ENCODE measurements around the gene PTPRR.
A peak's percentile ranks its signal among the peaks of the same experiment; 100 is the strongest.

PTPRR gene, protein sequence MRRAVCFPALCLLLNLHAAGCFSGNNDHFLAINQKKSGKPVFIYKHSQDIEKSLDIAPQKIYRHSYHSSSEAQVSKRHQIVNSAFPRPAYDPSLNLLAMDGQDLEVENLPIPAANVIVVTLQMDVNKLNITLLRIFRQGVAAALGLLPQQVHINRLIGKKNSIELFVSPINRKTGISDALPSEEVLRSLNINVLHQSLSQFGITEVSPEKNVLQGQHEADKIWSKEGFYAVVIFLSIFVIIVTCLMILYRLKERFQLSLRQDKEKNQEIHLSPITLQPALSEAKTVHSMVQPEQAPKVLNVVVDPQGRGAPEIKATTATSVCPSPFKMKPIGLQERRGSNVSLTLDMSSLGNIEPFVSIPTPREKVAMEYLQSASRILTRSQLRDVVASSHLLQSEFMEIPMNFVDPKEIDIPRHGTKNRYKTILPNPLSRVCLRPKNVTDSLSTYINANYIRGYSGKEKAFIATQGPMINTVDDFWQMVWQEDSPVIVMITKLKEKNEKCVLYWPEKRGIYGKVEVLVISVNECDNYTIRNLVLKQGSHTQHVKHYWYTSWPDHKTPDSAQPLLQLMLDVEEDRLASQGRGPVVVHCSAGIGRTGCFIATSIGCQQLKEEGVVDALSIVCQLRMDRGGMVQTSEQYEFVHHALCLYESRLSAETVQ

GRCh38 chr12:70920251-70920851 is at the start of gene PTPRR:
TSS of gene PTPRR (minus strand) at chr12:70920738. CDS start at chr12:70920390, 348 bp downstream.
- peak within 1 kb of the TSS; percentile 45 for H3K4me3 ChIP-seq (ENCODE audit: low read depth, low read length)

DNA sequence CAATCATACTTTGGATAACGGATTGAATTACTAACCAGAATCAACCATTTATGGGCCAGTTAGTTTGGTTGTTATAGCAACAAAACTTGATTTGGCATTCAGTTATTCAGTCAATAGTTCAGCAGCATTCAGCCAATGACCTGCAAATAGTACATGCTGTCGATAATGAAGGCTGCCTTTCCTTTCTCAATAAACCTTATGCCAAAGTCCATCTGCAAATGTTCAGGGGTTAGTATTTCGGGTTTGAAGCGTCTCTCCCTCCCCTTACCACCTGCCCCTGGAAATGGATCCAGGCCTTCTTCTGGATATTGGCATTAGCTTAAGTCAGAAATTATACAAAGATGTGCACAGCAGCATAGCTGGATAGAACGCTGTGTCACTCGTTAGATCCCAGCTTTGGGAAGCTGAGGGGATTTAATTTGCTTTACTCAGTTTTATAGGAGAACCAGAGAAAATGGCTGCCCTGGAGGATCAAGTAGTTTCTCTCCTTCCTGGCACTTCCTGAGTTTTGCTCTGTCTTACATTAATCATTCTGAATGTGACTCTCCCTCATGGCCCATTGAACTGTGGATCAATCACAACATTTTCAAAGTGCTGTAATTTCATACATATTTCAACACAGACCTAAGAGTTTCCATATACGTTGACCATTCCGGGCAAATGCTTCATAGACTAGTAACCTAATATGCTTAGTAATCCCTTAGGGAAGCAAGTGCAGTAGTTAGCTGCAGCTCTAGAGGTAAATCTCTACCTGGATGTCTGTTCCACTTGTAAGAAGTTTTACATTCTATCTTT is 46.7 kb upstream of the PTPRR start:
- Histone ChIP-seq H3K9ac (ENCODE audit: low read depth, low read length) (no peak overlapping the region), H3K27ac (ENCODE audit: low read depth, low read length) (no peak overlapping the region), H3K36me3 (ENCODE audit: control insufficient read depth, insufficient read depth, low read length) (no peaks in the 10 kb centered on the region), H3K27me3 (ENCODE audit: control insufficient read depth, insufficient read depth, low read length) (no peaks in the 10 kb centered on the region), H3K9me3 (ENCODE audit: control insufficient read depth, insufficient read depth, low read length) (no peaks in the 10 kb centered on the region), H3K4me3 (ENCODE audit: low read depth, low read length) (no peak overlapping the region), H3K4me1 (ENCODE audit: control insufficient read depth, insufficient read depth, low read length) (no peaks in the 10 kb centered on the region)

More at GRCh38 chr12:70920251-70920851, at the start of gene PTPRR:
- Histone ChIP-seq H3K27me3 (ENCODE audit: control insufficient read depth, insufficient read depth, low read length) (peaks cover 26% of the 10 kb centered on the region), H3K9me3 (ENCODE audit: control insufficient read depth, insufficient read depth, low read length) (no peaks in the 10 kb centered on the region), H3K4me1 (ENCODE audit: control insufficient read depth, insufficient read depth, low read length) (peaks cover 3% of the 10 kb centered on the region; the same call in 1 of the 2 replicates), H3K36me3 (ENCODE audit: control insufficient read depth, insufficient read depth, low read length) (no peaks in the 10 kb centered on the region), H3K9ac (ENCODE audit: low read depth, low read length) (no peak within 1 kb of the TSS), H3K27ac (ENCODE audit: low read depth, low read length) (no peak within 1 kb of the TSS)

DNA sequence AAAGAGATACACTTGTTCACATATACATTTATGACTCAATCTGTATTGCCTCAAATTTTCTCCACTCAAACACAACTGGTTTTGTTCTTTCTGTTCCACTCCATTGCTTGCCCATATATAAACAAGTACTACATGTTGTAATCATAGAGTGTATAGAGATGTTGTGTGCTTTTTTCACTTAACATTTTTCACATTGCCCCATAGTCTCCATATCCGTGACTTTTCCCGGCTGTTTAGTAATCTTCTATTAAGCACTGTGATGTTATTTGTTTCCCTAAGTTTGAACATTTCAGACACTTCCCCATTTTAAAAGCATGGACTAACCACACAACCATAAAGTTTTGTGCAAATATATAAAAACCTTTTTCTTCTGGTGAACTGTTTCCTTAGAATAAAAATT is 45.5 kb upstream of the PTPRR start:
- Histone ChIP-seq H3K4me1 (ENCODE audit: control insufficient read depth, insufficient read depth, low read length) (no peaks in the 10 kb centered on the region), H3K9me3 (ENCODE audit: control insufficient read depth, insufficient read depth, low read length) (no peaks in the 10 kb centered on the region), H3K36me3 (ENCODE audit: control insufficient read depth, insufficient read depth, low read length) (no peaks in the 10 kb centered on the region), H3K27me3 (ENCODE audit: control insufficient read depth, insufficient read depth, low read length) (no peaks in the 10 kb centered on the region), H3K4me3 (ENCODE audit: low read depth, low read length) (no peak overlapping the region), H3K27ac (ENCODE audit: low read depth, low read length) (no peak overlapping the region), H3K9ac (ENCODE audit: low read depth, low read length) (no peak overlapping the region)

GRCh38 chr12:70964867-70965510 is 44.5 kb upstream of the PTPRR start:
- no peak overlapping the region for H3K27ac ChIP-seq (ENCODE audit: low read depth, low read length)
- H3K9ac ChIP-seq (ENCODE audit: low read depth, low read length), result no peak overlapping the region
- no peaks in the 10 kb centered on the region for H3K36me3 ChIP-seq (ENCODE audit: control insufficient read depth, insufficient read depth, low read length)
- no peaks in the 10 kb centered on the region for H3K27me3 ChIP-seq (ENCODE audit: control insufficient read depth, insufficient read depth, low read length)
- no peaks in the 10 kb centered on the region for H3K4me1 ChIP-seq (ENCODE audit: control insufficient read depth, insufficient read depth, low read length)
- H3K4me3 ChIP-seq (ENCODE audit: low read depth, low read length), result no peak overlapping the region
- H3K9me3 ChIP-seq (ENCODE audit: control insufficient read depth, insufficient read depth, low read length), result no peaks in the 10 kb centered on the region

DNA sequence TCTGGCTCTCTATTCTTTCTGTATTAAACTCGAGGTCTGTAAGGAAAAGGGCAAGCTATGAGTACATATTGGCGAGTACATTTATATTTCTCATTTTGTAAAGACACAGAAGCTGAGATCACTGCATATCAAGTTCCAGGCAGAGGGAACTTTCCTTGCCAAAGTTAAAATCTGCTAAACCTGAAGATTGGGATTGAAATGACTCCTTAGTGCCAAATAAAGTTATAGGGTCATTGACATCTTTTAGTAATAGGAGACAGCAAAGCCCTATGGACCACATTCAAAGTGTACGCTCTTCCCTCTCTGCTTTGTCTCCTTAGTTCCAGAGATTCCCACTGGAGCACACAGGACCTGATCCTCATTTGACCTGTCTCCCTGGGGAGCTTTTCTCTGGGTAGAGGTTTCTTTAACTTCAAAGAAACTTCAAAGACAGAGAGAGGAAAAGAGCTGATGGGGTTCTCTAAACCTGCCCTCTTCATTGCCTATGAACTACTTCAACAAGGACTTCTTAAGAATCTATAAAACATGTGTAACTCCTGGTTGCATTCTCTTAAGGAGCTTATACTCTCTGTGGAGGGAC is 42.6 kb upstream of the PTPRR start:
- no peaks in the 10 kb centered on the region for H3K36me3 ChIP-seq (ENCODE audit: control insufficient read depth, insufficient read depth, low read length)
- H3K9ac ChIP-seq (ENCODE audit: low read depth, low read length), result no peak overlapping the region

GRCh38 chr12:70962226-70962794 is 41.8 kb upstream of the PTPRR start:
- Histone ChIP-seq H3K4me3 (ENCODE audit: low read depth, low read length) (no peak overlapping the region), H3K9ac (ENCODE audit: low read depth, low read length) (no peak overlapping the region), H3K36me3 (ENCODE audit: control insufficient read depth, insufficient read depth, low read length) (no peaks in the 10 kb centered on the region), H3K27ac (ENCODE audit: low read depth, low read length) (no peak overlapping the region), H3K27me3 (ENCODE audit: control insufficient read depth, insufficient read depth, low read length) (no peaks in the 10 kb centered on the region), H3K4me1 (ENCODE audit: control insufficient read depth, insufficient read depth, low read length) (no peaks in the 10 kb centered on the region), H3K9me3 (ENCODE audit: control insufficient read depth, insufficient read depth, low read length) (no peaks in the 10 kb centered on the region)

More for the DNA sequence above, 42.6 kb upstream of the PTPRR start:
- Histone ChIP-seq H3K27ac (ENCODE audit: low read depth, low read length) (no peak overlapping the region), H3K4me1 (ENCODE audit: control insufficient read depth, insufficient read depth, low read length) (no peaks in the 10 kb centered on the region), H3K27me3 (ENCODE audit: control insufficient read depth, insufficient read depth, low read length) (no peaks in the 10 kb centered on the region), H3K4me3 (ENCODE audit: low read depth, low read length) (no peak overlapping the region), H3K9me3 (ENCODE audit: control insufficient read depth, insufficient read depth, low read length) (no peaks in the 10 kb centered on the region)

DNA sequence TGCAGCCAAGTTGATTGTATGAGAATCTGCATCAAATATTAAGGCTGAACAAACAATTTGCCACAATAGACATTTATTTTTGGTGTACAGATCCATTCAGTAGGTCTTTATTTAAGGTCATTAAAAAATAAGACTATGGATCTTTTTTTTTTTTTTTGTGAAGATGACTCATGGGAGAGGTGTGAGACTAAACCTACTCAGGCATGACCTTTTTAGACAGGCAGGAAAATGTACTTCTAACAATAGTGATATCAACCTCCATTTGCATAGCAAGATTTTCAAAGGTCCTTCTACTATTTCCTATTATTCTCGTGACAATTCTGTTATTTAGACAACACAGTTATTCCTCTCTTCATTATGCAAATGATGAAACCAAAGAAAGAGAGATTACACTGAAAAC is 39.9 kb upstream of the PTPRR start:
- Histone ChIP-seq H3K9ac (ENCODE audit: low read depth, low read length) (no peak overlapping the region), H3K27ac (ENCODE audit: low read depth, low read length) (no peak overlapping the region), H3K9me3 (ENCODE audit: control insufficient read depth, insufficient read depth, low read length) (no peaks in the 10 kb centered on the region), H3K4me3 (ENCODE audit: low read depth, low read length) (no peak overlapping the region), H3K36me3 (ENCODE audit: control insufficient read depth, insufficient read depth, low read length) (no peaks in the 10 kb centered on the region), H3K4me1 (ENCODE audit: control insufficient read depth, insufficient read depth, low read length) (no peaks in the 10 kb centered on the region), H3K27me3 (ENCODE audit: control insufficient read depth, insufficient read depth, low read length) (no peaks in the 10 kb centered on the region)

DNA sequence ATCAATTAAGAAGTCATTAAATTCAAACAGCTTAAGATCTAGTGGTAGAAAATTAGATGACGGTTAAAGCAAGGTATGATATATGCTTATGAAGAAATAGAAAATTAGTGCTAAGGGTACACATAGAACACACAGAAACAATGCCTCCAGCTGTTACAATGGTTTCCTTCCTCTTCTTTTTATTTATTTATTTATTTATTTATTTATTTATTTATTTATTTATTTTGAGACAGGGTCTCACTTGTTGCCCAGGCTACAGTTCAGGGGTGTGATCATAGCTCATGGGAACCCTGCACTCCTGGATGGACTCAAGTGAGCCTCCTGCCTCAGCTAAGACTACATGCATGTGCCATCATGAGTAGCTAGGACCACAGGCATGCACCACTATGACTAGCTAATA is 34.9 kb upstream of the PTPRR start:
- Histone ChIP-seq H3K9ac (ENCODE audit: low read depth, low read length) (no peak overlapping the region), H3K4me1 (ENCODE audit: control insufficient read depth, insufficient read depth, low read length) (no peaks in the 10 kb centered on the region), H3K4me3 (ENCODE audit: low read depth, low read length) (no peak overlapping the region), H3K27ac (ENCODE audit: low read depth, low read length) (no peak overlapping the region), H3K9me3 (ENCODE audit: control insufficient read depth, insufficient read depth, low read length) (no peaks in the 10 kb centered on the region), H3K27me3 (ENCODE audit: control insufficient read depth, insufficient read depth, low read length) (no peaks in the 10 kb centered on the region), H3K36me3 (ENCODE audit: control insufficient read depth, insufficient read depth, low read length) (no peaks in the 10 kb centered on the region)

DNA sequence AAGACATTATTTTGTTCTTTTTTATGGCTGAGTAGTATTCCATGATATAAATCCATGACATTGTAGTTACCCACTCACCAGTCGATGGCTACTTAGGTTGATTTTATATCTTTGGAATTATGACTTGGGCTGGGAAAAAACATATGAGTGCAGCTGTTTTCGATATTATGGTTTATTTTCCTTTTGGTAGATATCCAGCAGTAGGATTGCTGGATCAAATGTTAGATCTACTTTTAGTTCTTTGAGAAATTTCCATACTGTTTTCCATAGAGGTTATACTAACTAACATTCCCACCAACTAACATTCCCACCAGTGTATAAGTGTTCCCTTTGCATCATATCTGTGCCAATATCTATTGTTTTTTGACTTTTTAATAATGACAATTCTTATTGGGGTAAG is 29.9 kb upstream of the PTPRR start:
- Histone ChIP-seq H3K27me3 (ENCODE audit: control insufficient read depth, insufficient read depth, low read length) (no peaks in the 10 kb centered on the region), H3K9me3 (ENCODE audit: control insufficient read depth, insufficient read depth, low read length) (no peaks in the 10 kb centered on the region), H3K9ac (ENCODE audit: low read depth, low read length) (no peak overlapping the region), H3K36me3 (ENCODE audit: control insufficient read depth, insufficient read depth, low read length) (no peaks in the 10 kb centered on the region), H3K4me3 (ENCODE audit: low read depth, low read length) (no peak overlapping the region), H3K4me1 (ENCODE audit: control insufficient read depth, insufficient read depth, low read length) (no peaks in the 10 kb centered on the region), H3K27ac (ENCODE audit: low read depth, low read length) (no peak overlapping the region)

DNA sequence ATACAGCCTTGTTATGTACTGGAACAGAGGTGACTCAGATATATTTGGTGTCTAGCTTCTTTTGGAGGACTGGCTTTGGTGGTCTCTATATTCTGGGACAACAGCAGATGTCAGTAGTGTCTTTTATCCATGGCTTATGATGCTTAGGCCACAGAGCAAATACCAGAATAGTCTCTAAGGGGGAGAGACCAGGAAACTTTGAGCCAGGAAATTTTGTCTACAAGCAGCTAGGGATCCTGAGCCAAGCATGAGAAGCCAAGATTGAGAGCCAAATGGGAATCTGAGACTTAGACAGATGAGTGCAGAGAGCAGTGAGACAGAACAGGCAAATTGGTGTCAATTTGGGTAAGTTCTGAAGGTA is 28.4 kb upstream of the PTPRR start:
- no peaks in the 10 kb centered on the region for H3K27me3 ChIP-seq (ENCODE audit: control insufficient read depth, insufficient read depth, low read length)
- H3K9me3 ChIP-seq (ENCODE audit: control insufficient read depth, insufficient read depth, low read length), result no peaks in the 10 kb centered on the region
- H3K9ac ChIP-seq (ENCODE audit: low read depth, low read length), result no peak overlapping the region
- no peak overlapping the region for H3K4me3 ChIP-seq (ENCODE audit: low read depth, low read length)
- no peak overlapping the region for H3K27ac ChIP-seq (ENCODE audit: low read depth, low read length)
- no peaks in the 10 kb centered on the region for H3K36me3 ChIP-seq (ENCODE audit: control insufficient read depth, insufficient read depth, low read length)
- no peaks in the 10 kb centered on the region for H3K4me1 ChIP-seq (ENCODE audit: control insufficient read depth, insufficient read depth, low read length)

All from HUES48 (cell line).